Measurements from ENCODE around the gene CCNT2.
"Not testable (repeated sequence)": the region's sequence is repeated elsewhere in the genome, so short reads cannot be mapped to it uniquely, and the experiment has no call there.

DNA sequence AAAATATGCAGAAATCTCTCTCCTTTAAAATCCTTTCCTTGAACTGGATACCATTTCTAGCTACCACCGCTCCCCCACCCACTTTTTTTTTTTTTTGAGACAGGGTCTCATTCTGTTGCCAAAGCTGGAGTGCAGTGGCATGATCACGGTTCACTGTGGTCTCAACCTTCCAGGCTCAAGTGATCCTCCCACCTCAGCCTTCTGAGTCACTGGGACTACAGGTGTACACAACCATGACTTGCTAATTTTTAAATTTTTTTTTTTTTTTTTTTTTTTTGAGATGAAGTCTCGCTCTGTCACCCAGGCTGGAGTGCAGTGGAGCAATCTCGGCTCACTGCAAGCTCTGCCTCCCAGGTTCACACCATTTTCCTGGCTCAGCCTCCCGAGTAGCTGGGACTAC lies 58.5 kb downstream of the CCNT2 start:
- not testable (repeated sequence) for TF ChIP-seq EZH2 (IDR thresholded peaks at IDR 0.05; ENCODE audit: low read length, unreplicated experiment)
- TF ChIP-seq, protein P1, sequence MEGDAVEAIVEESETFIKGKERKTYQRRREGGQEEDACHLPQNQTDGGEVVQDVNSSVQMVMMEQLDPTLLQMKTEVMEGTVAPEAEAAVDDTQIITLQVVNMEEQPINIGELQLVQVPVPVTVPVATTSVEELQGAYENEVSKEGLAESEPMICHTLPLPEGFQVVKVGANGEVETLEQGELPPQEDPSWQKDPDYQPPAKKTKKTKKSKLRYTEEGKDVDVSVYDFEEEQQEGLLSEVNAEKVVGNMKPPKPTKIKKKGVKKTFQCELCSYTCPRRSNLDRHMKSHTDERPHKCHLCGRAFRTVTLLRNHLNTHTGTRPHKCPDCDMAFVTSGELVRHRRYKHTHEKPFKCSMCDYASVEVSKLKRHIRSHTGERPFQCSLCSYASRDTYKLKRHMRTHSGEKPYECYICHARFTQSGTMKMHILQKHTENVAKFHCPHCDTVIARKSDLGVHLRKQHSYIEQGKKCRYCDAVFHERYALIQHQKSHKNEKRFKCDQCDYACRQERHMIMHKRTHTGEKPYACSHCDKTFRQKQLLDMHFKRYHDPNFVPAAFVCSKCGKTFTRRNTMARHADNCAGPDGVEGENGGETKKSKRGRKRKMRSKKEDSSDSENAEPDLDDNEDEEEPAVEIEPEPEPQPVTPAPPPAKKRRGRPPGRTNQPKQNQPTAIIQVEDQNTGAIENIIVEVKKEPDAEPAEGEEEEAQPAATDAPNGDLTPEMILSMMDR (conservative IDR thresholded peaks at IDR 0.05; ENCODE audit: low read depth, low read length) = not testable (repeated sequence)

All from PC-3 (cell line).